Activated naive CD8-positive, alpha-beta T cell treated with anti-CD3 and anti-CD28 coated beads, Interleukin-2, amount 10 ng/mL, durations not matched to agents 7 days and 5 days (primary cell): ENCODE data around the gene POLR1H. TPM values are rescaled to one million over a fixed set of nuclear protein-coding genes. Genes with fewer than 3 reads are reported as not detected.
"Not testable (repeated sequence)": the region's sequence is repeated elsewhere in the genome, so short reads cannot be mapped to it uniquely, and the experiment has no call there.

Experiments
- ATAC-seq: fragments of 150-1000 bp; cut with Tn5 transposase; one replicate; pipeline ENCODE4 v1.10.0; 2021; ENCODE audit warnings: low read depth, moderate library complexity
- POLR2A ChIA-PET: fragments of 350-600 bp; sonication (Branson Sonifier 250); formaldehyde crosslinking; loops from one replicate; lab custom pipeline; 2021; ENCODE audit warnings: antibody characterized with exemption; lab: Charles Lee
- DNase-seq: peaks from one replicate; pipeline ENCODE4 v3.0.0; 2021
- H3K27ac Mint-ChIP-seq: one replicate; pipeline ENCODE4 v1.8.0; 2022; ENCODE audit warnings: mild to moderate bottlenecking, mixed read lengths
- H3K27me3 Mint-ChIP-seq: one replicate; pipeline ENCODE4 v1.8.0; 2022; ENCODE audit warnings: mild to moderate bottlenecking, moderate library complexity, mixed read lengths
- H3K36me3 Mint-ChIP-seq: one replicate; pipeline ENCODE4 v1.8.0; 2021; ENCODE audit warnings: mild to moderate bottlenecking, mixed read lengths
- H3K4me1 Mint-ChIP-seq: one replicate; pipeline ENCODE4 v1.8.0; 2021; ENCODE audit warnings: mixed read lengths
- H3K4me3 Mint-ChIP-seq: one replicate; pipeline ENCODE4 v1.8.0; 2022; ENCODE audit warnings: mild to moderate bottlenecking, moderate library complexity, mixed read lengths
- H3K9me3 Mint-ChIP-seq: one replicate; pipeline ENCODE4 v1.8.0; 2021; ENCODE audit warnings: mixed read lengths
- total RNA-seq, 2 experiments: library from RNA; stranded (reverse); gene quantifications; one replicate each; pipeline ENCODE4 v1.2.3, GENCODE V29; 2021

Gene POLR1H, protein sequence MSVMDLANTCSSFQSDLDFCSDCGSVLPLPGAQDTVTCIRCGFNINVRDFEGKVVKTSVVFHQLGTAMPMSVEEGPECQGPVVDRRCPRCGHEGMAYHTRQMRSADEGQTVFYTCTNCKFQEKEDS
- 10 to 100 TPM; 55.5 to 55.6 TPM for total RNA-seq

DNA sequence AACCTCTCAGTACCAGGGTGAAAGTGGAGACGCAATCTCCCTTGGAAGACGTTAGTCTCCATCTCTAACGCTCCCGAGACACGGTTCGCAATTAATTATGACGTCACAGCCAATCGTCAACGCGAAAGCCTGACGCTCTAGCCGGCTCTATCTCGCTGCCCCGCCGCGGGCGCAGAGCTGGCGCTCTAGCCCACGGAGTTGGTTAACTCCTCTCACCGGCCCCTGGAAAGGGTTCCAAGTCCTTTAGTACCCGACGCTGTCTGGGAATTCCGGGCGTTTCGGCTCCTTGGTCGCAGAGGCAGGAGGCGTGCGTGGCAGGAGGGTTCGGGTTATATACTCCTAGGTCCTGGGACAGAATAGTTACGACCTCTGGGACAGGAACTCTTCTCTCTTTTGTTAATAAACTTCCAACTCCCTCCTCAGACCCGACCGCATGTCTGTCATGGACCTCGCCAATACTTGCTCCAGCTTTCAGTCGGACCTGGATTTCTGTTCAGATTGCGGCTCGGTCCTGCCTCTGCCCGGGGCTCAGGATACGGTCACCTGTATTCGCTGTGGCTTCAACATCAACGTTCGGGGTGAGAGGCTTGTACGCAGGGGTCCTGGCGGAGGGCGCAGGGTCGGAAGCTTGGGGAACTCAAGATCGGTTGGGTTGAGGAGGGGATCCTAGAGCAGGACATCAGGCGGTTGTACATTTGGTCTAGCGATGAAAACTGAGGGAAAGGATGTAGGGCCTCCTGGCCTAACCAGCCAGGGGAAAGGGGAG lies at the start of gene POLR1H:
TSS of gene POLR1H (plus strand) at position 174 of the 766 bp plus-strand sequence. CDS start at position 434, 260 bp downstream.
- peaks cover 19% of the 10 kb centered on the region for H3K36me3 Mint-ChIP-seq
- peak; percentile 85 for DNase-seq
- H3K9me3 Mint-ChIP-seq = no peaks in the 10 kb centered on the region
- POLR2A ChIA-PET = interaction anchor here (1.0 to 2.9 kb wide), 12 partner anchors 9 to 353 kb away, joined by 3 to 13 read pairs (median 6); partner anchors contain the start of gene TRIM26
- H3K4me3 Mint-ChIP-seq = peak within 1 kb of the TSS; percentile 98
- peak; percentile 88 for ATAC-seq
- peaks cover 33% of the 10 kb centered on the region for H3K4me1 Mint-ChIP-seq
- H3K27ac Mint-ChIP-seq = peak within 1 kb of the TSS; percentile 99
- H3K27me3 Mint-ChIP-seq = no peaks in the 10 kb centered on the region

DNA sequence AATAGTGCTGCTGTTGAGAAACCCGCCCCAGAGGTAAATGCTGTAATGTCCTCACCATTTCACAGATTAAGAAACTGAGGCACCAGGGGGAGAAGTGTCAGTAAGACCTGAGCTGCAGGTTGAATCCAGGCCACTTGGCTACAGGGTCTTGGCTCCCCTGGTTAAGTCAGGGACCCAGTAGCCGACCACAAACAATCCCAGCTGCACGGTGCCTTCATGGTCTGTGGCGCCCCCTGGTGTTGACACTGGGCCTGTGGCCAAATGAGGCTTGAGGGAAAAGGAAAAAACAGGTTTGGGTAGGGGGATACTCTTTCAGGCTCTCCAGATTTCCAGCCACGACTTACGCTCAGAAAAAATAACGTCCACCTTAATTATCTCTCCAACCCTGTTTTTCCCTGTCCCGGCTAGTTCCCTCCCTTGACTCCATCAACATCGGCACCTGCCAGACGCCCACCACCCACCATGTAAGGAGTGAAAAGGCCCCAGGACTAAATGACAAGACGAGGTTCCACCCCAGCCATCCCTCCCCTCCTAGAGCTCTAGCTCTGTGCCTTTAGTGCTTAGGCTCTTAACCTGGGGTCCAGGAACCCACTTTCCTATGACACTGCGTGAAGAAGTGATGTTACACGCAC lies 47.7 kb upstream of the POLR1H start:
- Mint-ChIP-seq H3K27me3 (peaks cover 6% of the 10 kb centered on the region), H3K9me3 (no peaks in the 10 kb centered on the region), H3K4me1 (no peaks in the 10 kb centered on the region), H3K36me3 (no peaks in the 10 kb centered on the region), H3K4me3 (no peak overlapping the region), H3K27ac (no peak overlapping the region)
- no peak for ATAC-seq
- POLR2A ChIA-PET = no interaction called here
- DNase-seq = peak; percentile 36

DNA sequence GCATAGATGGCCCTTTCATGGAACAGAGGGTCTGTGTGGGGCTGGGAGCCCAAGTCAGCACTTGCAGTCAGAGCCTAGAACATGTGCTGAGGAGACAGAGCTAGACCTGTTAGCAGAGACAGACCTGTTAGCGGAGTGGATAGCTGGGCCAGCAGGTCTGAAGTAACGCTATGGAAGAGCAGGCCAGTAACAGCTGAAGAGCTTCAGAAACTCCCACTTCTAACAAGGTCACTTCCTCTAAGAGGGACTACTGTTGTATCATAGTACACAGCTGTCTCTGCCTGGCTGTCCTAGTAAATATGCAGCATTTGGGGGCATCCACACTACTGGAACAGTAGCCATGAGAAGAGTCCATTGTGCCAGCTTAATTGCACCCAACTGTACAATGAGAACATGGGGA lies 41.2 kb upstream of the POLR1H start:
- Mint-ChIP-seq H3K27ac (no peak overlapping the region), H3K4me1 (no peaks in the 10 kb centered on the region), H3K27me3 (no peaks in the 10 kb centered on the region), H3K36me3 (peaks cover 5% of the 10 kb centered on the region), H3K4me3 (no peak overlapping the region), H3K9me3 (no peaks in the 10 kb centered on the region)
- ATAC-seq (no peak), DNase-seq (no peak)
- POLR2A ChIA-PET = no interaction called here

DNA sequence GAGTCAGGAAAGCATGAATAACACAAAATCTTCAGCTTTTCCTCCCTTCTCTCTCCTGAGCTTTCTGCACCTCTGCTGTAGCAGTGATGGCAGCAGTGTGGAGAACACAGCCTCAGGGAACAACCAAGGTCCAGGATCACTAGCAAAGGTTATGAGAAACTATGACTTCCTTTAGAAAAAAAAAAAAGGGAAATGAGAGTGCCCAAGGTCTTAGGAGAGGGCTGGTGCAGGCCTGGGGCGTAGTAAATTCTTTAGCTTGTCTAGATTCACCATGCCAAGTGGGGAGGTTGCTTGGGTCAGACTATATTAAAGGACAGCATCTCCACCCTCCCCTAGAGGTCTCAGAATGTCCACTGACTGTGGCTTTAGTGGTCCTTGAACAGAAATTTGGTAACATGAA lies 40.4 kb upstream of the POLR1H start:
- Mint-ChIP-seq H3K4me3 (no peak overlapping the region), H3K27me3 (no peaks in the 10 kb centered on the region), H3K4me1 (no peaks in the 10 kb centered on the region), H3K9me3 (no peaks in the 10 kb centered on the region), H3K27ac (no peak overlapping the region), H3K36me3 (peaks cover 5% of the 10 kb centered on the region)
- ATAC-seq (no peak), DNase-seq (no peak)
- POLR2A ChIA-PET = no interaction called here

DNA sequence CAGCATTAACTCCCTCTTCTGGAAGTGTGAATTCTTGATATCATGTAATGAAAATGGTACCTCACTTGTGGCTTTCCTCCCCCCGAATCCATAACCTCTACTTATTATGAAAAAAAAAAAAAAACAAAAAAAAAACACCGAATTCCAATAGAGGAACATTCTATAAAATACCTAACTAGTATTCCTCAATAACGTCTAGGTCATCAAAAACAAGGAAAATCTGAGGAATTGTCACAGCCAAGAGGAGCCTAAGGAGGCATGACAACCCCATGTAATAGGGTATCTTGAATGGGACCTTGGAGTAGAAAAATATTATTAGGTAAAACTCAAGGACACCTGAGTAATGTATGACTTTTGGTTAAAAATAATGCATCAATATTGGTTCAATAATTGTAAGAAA lies 38.9 kb upstream of the POLR1H start:
- no peak for ATAC-seq
- no peak for DNase-seq
- POLR2A ChIA-PET = no interaction called here
- Mint-ChIP-seq H3K9me3 (no peaks in the 10 kb centered on the region), H3K36me3 (peaks cover 5% of the 10 kb centered on the region), H3K4me3 (no peak overlapping the region), H3K27ac (no peak overlapping the region), H3K27me3 (no peaks in the 10 kb centered on the region), H3K4me1 (no peaks in the 10 kb centered on the region)

DNA sequence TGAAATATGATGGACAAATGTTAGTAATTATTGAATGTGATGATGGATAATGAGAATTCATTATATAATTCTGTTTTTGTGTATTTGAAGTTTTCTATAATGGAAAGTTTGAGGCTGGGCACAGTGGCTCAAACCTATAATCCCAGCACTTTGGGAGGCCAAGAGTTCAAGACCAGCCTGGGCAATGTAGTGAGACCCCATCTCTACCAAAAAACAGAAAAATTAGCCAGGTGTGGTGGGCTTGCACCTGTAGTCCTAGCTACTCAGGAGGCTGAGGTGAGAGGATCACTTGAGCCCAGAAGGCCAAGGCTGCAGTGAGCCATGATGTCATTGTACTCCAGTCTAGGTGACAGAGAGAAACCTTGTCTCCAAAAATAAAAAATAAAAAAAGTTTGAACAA lies 38.4 kb upstream of the POLR1H start:
- POLR2A ChIA-PET, H3K4me1 Mint-ChIP-seq, H3K36me3 Mint-ChIP-seq, DNase-seq, H3K27ac Mint-ChIP-seq, ATAC-seq, H3K9me3 Mint-ChIP-seq, H3K4me3 Mint-ChIP-seq, H3K27me3 Mint-ChIP-seq: not testable (repeated sequence)

DNA sequence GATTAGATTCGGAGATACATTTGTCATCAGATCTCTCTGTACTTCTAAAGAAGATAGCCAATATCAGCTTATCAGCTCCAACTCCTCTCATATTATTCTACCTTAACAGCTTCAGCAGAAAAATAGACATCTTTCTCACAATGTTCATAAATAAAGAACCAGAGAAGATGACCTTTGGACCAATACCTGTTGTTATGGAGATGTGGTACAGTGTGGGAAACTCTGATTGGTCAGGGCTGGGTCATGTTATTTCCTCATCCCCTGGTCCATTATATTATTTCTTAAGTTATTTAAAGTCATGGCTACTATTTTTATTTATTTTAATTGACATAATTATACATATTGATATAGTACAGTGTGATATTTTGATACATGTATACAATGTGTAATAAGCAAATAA lies 35.9 kb upstream of the POLR1H start:
- Mint-ChIP-seq H3K9me3 (no peaks in the 10 kb centered on the region), H3K27ac (no peak overlapping the region), H3K4me3 (no peak overlapping the region), H3K27me3 (no peaks in the 10 kb centered on the region), H3K4me1 (no peaks in the 10 kb centered on the region), H3K36me3 (peaks cover 4% of the 10 kb centered on the region)
- POLR2A ChIA-PET = no interaction called here
- ATAC-seq (no peak), DNase-seq (no peak)

DNA sequence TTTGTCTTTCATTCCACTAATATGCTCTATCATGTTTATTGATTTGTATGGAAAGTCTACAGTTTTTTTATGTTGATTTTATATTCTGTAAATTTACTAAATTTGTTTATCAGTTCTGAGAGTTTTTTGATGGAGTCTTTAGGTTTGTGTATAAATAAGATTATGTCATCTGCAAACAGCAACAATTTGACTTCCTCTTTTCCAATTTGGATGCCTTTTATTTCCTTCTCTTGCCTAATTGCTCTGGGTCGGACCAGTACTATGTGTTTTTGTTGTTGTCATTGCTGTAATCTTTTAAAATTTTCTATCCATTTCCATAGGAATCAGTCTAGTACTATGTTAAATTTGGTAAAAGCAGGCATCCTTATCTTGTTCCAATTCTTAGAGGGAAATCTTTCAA lies 31.5 kb upstream of the POLR1H start:
- Mint-ChIP-seq H3K9me3 (no peaks in the 10 kb centered on the region), H3K4me1 (no peaks in the 10 kb centered on the region), H3K4me3 (no peak overlapping the region), H3K27ac (no peak overlapping the region), H3K36me3 (no peaks in the 10 kb centered on the region), H3K27me3 (no peaks in the 10 kb centered on the region)
- DNase-seq (no peak), ATAC-seq (no peak)
- POLR2A ChIA-PET = no interaction called here

DNA sequence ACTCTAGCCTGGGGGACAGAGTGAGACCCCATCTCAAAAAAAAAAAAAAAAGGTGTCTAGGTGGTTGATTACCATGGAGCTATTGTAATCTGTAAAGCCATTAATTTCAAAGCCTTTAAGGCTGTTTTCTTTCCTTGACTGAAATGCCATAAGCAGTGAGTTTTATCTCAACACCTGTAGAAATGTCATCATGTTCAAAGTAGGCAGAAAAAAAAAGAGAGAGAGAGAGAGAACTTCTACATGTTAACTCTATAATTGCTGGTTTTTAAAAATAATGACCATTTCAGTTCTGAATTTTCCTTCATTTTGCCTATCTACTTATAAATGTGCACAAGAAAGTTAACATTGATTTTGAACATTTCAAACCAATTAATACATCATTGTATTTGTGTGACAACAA lies 29.7 kb upstream of the POLR1H start:
- H3K4me3 Mint-ChIP-seq = no peak overlapping the region
- peaks cover 4% of the 10 kb centered on the region for H3K36me3 Mint-ChIP-seq
- DNase-seq (no peak), ATAC-seq (no peak)
- no peaks in the 10 kb centered on the region for H3K27me3 Mint-ChIP-seq
- POLR2A ChIA-PET = interaction anchor here (0.6 kb wide), 1 partner anchor 343 kb away, joined by 3 read pairs; no protein-coding TSS in a partner anchor
- peaks cover 2% of the 10 kb centered on the region for H3K4me1 Mint-ChIP-seq
- H3K9me3 Mint-ChIP-seq = no peaks in the 10 kb centered on the region
- no peak overlapping the region for H3K27ac Mint-ChIP-seq

DNA sequence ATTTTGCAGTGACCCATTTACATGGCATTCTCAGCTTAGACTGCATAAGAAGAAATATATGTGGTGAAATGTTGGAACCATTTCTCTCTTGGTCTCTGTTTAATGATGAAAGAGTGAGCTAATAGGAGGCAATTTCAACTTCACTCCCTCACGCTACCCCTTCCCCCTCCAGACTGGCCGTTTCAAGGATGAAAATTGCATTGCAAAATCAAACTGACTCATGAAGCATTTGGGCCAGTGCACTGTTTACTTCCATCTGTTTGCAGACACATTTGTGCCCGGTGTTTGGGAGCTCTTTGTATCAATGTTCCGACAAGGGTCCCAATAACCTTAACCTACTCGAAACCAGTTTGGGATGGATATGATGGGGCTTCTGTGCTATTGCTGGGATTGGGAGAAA lies 27.6 kb upstream of the POLR1H start:
- POLR2A ChIA-PET, H3K27me3 Mint-ChIP-seq, H3K4me3 Mint-ChIP-seq, DNase-seq, ATAC-seq, H3K4me1 Mint-ChIP-seq, H3K27ac Mint-ChIP-seq, H3K9me3 Mint-ChIP-seq, H3K36me3 Mint-ChIP-seq: not testable (repeated sequence)

DNA sequence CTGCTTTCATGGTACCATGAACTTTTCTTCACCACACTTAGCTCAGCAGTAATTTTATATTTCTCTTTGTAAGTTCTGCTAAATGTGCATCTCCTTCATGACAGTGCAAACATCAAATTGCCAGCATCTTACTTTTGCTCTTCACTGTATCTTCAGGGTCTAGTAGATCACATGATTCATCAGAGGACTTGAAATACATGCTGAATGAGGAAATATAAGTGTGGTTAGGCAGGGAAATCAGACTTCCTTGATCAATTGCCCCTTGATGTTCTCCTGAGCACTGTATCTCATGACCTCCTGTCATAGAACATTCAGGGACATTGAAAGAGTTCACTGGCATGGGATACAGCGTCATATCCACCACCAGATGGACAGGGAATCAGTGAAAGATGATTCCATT lies 25.3 kb upstream of the POLR1H start:
- no peak for ATAC-seq
- H3K4me3 Mint-ChIP-seq = no peak overlapping the region
- no peak for DNase-seq
- peaks cover 4% of the 10 kb centered on the region for H3K36me3 Mint-ChIP-seq
- peaks cover 2% of the 10 kb centered on the region for H3K4me1 Mint-ChIP-seq
- no peak overlapping the region for H3K27ac Mint-ChIP-seq
- no peaks in the 10 kb centered on the region for H3K27me3 Mint-ChIP-seq
- no peaks in the 10 kb centered on the region for H3K9me3 Mint-ChIP-seq
- POLR2A ChIA-PET = no interaction called here

DNA sequence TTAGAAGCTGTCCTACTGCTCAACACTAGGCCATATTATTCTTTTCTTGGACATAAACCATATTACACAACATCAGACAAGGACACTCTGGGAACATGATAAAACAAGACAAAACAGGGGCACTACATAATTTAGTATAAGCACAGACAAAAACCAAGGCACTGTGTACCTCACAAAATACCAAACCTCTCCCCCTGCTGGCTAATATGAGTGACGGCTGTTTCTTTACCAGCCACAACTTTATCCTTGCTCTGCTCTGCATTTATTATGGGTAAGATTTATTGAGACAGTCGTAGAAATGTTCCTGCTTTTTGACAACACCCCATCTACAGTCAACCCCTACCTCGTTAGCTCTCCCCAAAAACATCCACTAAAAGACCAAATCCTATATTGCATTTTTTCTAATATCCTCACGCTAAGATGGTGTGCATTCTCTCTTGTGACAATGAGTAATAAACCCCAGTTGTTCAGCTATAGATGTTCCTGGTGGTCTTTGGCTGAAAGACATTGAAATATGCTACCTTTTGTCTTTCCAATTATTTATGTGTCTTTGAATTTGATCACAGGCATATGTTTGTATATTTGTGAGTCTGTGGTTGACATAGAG lies 23.8 kb upstream of the POLR1H start:
- peak; percentile 71 for ATAC-seq
- no peak overlapping the region for H3K27ac Mint-ChIP-seq

DNA sequence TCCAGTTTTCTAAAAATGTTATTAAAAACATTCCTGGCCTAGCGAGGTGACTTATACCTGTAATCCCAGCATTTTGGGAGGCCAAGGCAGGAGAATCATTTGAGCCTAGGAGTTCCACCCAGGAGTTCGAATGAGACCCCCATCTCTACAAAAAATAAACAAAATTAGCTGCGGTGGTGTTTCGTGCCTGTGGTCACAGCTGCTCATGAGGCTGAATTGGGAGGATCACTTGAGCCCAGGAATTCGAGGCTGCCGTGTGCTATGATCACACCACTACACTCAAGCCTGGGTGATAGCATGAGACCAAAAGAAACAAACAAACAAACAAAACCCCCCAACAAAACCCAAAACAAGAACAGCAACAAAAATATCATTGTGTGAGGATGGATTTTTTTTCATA lies 19.8 kb upstream of the POLR1H start:
- peaks cover 6% of the 10 kb centered on the region for H3K4me1 Mint-ChIP-seq
- no peak overlapping the region for H3K27ac Mint-ChIP-seq
- no peaks in the 10 kb centered on the region for H3K36me3 Mint-ChIP-seq
- POLR2A ChIA-PET = no interaction called here
- H3K9me3 Mint-ChIP-seq = no peaks in the 10 kb centered on the region
- DNase-seq (no peak), ATAC-seq (no peak)
- no peak overlapping the region for H3K4me3 Mint-ChIP-seq
- H3K27me3 Mint-ChIP-seq = no peaks in the 10 kb centered on the region

More for the DNA sequence above, 23.8 kb upstream of the POLR1H start:
- DNase-seq = no peak
- H3K36me3 Mint-ChIP-seq = peaks cover 4% of the 10 kb centered on the region
- POLR2A ChIA-PET = no interaction called here
- no peak overlapping the region for H3K4me3 Mint-ChIP-seq
- H3K9me3 Mint-ChIP-seq = no peaks in the 10 kb centered on the region
- H3K4me1 Mint-ChIP-seq = peaks cover 2% of the 10 kb centered on the region
- H3K27me3 Mint-ChIP-seq = no peaks in the 10 kb centered on the region
